T1000 (cell line): ENCODE measurements around the gene PDHA1.

Experiments used
- DNase-seq: peaks from one replicate; lab custom pipeline; 2025; ENCODE audit warnings: mixed read lengths; lab: John Stamatoyannopoulos, UW

Gene PDHA1

DNA sequence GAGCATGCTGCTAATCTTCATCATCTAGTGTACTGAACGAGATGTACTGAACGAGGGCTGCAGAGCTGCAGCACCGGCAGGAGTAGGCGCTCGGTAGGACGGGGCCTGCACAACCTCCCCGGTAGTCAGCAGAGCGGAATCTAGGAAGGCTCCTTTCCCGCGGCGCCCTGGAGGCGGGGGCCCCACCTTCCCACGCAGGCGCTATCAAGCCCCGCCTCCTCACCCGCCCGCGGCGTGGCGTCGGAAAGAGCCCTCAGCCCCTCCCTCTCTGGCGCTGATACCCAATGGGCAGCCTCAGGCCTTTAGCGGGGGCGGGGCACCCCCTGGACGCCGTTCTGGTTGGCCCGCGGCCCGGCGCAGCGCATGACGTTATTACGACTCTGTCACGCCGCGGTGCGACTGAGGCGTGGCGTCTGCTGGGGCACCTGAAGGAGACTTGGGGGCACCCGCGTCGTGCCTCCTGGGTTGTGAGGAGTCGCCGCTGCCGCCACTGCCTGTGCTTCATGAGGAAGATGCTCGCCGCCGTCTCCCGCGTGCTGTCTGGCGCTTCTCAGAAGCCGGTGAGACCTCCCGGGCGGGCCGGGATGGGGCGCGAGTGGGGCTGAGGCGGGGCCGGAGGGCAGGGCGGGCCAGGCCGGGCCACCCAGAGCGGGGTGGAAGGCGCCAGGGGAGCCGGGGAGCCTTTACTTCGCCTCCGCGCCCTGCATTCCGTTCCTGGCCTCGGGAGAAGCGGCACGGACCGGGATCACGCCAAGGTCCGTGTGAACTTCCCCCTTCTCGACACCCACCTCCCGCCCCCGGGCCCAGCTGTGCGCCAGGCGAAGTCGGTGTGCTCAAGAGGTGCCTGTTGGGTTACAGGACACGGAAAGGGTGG is at the start of gene PDHA1:
PDHA1 (plus strand) TSS at position 393 of the 874 bp plus-strand sequence; CDS start at position 504, 111 bp downstream.
- DNase-seq: peak; percentile 83

DNA sequence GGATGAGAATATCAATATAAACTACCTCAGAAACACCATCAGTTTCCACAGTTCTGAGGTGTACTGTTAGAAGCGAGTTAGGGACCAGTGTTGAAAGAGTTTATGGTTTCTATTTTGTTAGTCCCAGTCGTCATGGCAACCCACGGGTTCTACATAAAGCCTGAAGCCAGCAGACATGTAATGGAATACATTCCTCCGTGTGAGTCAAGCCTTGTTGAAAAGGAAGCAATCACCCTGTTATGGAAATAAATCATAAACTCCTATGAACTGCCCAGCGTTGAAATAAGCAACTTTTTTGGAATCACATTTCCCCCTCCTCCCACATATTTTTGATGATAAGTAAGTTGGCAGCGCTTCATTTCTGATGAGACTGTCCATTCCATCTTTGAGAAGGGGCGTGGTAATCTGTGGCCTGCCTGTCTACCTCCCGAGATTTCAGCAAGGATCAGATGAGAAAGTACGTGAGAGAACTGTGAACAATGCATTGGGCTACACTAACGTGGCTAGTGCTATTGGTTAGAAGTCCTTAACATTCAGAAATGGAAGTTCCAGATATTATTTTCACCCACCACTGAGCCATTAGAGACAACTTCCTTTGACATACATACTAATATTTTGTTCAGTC is 40.4 kb upstream of the PDHA1 start:
- DNase-seq: no peak

DNA sequence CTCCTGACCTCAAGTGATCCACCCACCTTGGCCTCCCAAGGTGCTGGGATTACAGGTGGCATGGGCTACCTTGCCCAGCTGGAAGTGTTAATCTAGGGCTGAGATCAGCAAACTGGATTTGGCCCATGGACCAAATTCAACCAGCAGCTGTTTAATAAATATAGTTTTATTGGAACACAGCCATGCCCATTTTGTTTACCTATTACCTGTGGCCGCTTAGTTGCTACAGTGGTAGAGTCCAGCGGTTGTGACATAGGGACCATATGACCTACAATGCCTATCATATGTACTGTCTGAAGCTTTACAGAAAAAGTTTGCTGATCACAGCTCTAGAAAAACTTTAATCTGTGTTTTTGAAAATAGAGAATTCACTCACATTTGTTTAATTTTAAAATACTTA is 17.2 kb upstream of the PDHA1 start:
- no peak for DNase-seq

DNA sequence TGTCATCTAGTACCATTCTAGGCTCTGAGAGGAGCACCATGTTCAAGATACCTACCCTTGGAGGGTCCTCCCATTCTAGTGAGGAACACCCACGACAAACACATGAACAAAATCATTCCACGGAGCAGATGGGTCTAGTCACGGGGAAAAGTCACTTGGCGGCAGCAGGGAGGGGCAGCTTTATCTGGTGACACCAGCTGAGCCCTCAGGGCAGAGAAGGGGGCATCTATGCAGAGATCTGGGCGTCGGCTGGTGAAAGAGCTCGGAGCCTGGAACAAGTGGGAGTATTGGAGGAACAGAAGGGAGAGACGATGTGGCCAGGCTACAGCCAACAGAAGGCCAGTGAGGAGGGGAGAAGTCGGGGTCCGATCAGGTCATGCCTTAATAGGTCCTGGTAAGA is 11.9 kb upstream of the PDHA1 start:
- no peak for DNase-seq

DNA sequence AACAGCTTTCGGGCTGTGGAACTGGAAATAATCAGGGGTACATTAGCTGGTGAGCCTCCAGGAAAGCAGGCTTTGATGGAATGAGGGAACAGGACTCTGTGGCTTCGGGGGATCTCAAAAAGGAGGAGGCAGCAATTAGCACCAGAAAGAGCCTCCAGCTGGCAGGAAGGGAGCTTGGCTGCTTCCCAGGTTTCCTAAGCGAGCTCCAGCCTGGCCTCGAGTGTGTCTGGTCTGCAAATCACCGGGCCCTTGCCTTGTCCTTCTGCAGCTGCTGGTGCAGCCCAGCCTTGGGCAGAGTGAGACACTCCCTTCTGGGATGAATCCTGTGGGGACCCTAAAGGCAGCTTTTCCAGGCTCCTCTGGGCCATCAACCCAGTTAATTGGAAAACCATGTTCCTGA is 10.7 kb upstream of the PDHA1 start:
- DNase-seq: no peak

DNA sequence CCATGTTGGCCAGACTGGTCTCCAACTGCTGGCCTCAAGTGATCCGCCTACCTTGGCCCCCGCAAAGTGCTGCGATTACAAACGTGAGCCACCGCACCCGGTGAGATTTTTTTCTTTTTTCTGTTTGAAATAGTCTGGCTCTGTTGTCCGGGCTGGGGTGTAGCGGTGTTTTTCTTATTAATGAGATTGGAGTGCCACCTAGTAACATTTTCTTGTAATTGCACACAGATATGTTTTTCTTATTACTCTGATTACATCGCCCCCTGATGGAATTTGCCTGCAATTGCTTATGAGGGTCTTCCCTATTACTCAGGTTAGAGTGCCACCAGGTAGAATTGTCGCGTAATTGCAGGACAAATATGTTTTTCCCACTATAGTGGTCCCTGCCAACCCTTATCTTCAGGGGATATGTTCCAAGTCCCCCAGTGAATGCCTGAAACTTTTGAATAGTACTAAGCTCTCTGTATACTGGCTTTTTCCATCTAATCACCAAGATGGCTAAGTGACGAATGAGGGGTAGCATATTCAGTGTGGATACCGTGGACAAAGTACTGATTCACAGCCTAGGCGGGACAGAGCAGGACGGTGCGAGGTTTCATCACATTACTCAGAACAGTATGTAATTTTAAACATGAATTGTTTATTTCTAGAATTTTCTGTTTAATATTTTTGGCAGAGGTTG is 8.6 kb upstream of the PDHA1 start:
- no peak for DNase-seq

DNA sequence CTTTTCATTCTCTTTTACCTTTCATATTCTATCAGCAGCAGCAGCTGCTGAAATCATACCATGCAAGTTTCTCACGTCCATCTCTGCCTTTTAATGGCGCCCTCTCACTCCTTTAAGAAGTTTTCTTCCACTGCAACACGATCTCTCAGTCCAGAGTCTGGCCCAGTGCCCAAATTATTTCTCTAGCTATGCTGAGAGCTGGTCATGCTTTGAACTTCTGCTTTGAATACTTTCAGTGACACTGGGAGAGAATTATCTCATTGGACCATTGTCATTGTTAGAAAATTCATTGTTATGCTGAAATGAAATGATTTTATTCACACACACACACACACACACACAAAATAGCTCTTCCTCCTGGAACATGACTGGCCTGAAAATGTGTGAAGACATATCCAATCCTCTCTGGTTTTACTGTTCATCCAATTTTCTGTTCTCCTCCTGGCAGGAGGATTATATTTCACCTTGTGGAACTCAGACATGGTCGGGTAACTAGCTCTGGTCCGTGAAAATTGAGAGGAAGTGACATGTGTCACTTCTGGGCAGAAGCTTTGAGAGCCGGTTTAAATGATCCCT is 1.3 kb upstream of the PDHA1 start:
- no peak for DNase-seq

DNA sequence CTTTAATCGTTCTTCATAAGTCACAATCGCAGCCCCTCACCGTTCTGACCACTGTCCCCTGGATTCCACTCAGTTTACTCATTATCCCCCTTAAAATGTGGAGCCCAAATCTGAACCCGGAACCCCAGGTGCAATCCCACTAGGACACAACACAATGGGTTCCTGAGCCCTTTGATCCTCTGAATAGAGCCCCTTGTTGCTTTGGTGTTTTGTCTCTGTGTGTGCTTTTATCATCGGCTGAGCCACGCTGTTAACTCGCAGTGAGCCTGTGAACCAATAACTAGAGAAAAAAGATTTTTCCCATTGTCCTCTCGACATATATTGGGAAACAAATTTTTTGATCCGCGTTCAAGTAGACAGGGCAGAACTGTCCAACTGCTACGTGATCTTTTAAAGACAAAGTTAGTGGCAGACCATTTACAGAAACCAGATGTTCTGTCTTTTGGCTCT is 617 bp upstream of the PDHA1 start:
- DNase-seq: no peak

DNA sequence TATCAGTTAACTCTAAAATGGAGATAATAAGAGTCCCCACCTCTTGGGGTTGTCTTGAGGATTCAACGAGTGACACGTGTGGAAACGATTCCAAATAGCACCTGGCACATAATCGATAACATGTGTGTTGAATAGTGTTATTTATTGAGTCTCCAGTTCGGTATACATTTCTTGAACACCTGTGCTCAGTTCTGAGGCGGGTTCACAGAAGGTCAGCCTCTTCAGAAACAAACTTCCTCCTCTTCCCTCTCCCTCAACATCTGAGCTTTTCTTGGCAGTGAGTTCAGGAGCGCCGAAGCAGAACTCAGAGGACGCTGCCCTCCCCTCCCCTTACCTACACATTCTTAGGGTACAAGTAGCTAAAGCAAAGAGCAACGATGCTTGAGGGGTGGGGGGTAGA is 934 bp downstream of the PDHA1 start:
- no peak for DNase-seq

DNA sequence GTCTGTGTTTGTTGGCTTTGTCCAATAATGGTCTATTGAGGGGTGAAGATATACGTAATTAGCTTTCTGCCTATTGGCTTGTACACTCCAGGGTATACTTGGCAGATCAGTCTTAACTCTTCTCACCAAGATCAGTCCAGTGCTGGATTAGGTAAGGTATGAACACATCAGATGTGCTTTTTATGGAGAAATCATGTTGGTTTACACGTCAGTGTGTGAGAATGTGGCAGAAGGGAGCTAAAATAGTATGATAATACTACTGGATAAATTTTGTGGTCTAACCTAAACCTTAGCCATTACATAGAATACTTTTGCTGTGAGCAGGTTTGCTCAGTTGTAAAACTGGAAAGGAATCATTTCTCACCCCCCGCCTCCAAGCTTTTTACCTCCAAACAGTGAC is 4.2 kb downstream of the PDHA1 start:
- no peak for DNase-seq

DNA sequence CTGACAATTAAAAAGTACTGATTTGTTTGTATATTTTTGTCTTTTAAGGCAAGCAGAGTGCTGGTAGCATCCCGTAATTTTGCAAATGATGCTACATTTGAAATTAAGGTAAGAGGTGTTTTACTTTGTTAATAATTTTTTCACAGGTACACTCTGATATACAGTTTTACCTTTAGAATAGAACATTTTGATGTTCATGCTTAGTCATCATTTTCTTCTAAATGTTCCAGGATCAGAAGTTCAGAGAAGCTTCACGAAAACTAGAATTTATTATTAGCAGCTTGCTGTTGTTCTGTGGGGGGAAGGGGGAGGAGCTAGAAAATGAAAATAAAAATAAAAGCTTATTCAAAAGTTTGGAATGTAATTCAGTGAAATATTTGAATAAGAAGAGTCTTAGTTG is 5.5 kb downstream of the PDHA1 start:
- no peak for DNase-seq

DNA sequence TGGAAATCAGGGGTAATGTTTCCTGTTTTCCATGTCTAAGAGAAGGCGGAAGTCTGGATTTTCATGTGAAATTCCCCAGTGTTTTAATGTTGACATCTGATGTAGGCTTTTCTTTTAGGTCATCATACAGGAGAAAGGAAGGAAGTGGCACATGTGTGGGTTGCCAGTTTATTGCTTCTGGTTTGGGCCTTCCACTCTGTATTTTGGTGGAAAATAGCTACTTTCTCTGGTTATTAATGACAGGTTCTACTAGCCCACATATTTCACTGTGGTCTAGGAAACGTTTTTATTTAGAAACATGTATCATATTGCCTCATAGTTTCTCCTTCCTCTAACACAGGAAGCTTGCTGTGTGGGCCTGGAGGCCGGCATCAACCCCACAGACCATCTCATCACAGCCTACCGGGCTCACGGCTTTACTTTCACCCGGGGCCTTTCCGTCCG is 7.2 kb downstream of the PDHA1 start:
- no peak for DNase-seq

DNA sequence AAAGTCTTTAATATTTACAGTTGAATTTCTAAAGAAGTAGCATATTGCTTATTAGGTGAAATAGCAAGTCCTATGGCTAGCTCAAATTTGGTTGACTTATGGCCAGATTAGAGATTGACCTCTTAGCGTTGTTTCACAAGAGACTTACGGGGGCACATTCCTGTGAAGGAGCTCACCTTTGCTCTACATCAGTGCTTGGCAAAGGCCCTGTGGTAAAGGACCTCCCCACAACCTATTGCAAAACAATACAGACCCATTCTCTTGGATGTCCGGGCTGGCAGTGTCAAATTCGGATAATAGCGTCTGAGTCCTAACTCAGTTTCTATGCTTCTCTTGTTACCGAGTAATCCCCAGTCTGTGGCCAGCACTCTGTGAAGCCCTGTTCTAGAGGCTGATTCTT is 10.9 kb downstream of the PDHA1 start:
- no peak for DNase-seq

DNA sequence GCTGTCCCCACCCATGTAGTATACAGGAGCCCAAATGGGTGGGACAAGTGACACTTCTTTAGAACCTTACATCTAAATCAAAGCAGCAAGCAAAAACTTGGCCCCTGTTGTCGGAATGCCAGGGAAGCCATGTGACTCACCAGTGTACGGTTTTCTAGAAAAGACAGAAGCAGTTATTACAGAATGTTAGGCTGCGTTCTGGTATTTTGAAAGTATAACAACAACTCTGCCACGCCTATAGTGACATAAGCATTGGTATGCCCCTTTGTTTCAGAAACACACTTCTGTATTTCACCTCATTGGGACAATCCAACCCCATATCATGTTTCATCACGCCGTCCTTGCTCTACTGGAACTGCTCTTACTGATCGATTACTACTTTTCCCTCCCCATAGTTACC is 14.8 kb downstream of the PDHA1 start:
- DNase-seq: no peak

DNA sequence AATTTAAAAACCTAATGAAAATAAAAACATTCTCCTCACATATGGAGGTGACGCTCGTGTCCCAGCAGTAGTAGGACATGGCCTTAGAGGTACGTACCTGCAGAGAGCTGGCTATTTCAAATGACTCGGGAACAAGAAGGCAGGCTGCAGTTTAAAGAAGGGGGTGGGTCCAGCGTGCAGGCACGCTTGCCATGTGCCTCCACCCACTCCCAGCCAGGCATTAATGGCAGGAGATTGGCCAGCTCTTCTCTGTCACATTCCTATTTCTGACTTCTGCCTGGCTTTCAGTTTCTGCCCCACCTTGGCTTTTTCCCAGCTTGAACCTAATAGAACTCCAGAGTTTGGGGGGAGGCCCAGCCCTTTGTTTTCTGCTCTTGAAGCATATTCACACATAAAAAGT is 17.2 kb downstream of the PDHA1 start:
- no peak for DNase-seq

DNA sequence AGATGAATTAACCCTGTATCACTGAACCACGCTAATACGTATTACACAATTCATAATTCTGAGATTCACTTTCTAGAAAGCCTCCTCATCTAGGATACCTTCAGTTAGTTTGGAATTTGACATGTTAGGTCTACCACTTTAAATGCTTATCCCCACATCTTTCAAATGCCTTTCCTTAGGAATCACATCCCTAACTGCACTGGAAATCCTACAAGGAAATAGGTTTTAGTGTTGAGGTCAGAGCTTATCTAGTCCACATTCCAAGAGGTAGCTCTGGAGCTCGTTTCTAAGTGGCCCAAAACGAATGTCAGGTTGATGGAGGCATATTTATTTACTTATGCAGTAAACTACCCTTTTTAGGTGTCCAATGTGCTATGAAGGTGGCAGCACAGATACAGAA is 18.0 kb downstream of the PDHA1 start:
- no peak for DNase-seq

DNA sequence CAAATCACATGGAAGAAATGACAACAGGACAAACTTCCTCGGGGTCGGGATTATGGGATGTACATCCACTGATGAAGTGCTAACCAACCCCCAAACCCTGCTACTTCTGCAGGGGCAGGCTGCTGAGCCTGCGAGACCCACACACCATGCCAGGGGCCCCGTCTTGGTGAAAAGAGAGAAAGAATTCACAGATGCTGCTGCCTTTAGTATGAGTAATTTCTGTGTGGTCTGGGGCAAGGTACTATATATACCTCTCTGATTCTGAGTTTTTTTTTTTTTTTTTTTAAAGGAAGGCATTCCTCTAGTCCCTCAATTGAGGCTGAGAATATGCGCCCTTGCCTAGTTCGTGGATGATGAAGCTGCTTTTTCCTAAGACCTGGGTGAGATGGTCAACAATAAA is 24.8 kb downstream of the PDHA1 start:
- DNase-seq: no peak

DNA sequence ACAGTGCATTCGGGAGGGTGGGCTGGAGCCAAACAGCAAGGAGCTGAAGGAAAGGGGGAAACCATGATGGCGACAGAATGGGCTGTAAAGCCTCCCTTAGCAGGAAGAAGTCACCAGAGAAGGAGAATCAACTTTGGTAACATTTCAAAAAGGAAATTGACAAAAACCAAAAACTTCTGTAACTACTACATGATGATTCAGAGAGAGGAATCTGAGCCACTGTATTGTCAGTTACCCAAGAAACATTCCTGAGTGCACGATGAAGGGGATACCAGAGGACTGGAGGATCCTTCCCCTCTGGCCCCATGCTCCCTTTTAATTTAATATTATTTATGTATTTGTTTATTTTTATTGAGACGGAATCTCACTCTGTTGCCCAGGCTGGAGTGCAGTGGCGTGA is 26.3 kb downstream of the PDHA1 start:
- DNase-seq: no peak

DNA sequence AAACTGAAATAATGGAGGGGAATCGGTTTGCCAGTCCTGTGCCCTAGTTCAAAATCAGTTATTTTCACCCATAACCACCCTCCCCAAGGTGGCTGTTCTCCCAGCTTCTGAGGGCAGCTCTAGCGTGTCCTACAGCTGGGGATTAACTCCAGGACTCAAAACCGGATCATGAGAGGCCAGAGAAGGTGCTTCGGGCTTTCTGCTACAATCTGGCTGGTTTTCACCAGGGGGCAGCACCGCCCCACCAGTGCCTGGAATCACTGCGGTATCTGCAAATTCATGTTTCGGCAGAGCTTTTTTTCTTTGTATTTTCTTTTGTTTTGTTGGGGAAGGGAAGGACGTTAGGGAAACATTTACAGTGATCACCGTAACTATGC is 28.4 kb downstream of the PDHA1 start:
- DNase-seq: peak; percentile 11

DNA sequence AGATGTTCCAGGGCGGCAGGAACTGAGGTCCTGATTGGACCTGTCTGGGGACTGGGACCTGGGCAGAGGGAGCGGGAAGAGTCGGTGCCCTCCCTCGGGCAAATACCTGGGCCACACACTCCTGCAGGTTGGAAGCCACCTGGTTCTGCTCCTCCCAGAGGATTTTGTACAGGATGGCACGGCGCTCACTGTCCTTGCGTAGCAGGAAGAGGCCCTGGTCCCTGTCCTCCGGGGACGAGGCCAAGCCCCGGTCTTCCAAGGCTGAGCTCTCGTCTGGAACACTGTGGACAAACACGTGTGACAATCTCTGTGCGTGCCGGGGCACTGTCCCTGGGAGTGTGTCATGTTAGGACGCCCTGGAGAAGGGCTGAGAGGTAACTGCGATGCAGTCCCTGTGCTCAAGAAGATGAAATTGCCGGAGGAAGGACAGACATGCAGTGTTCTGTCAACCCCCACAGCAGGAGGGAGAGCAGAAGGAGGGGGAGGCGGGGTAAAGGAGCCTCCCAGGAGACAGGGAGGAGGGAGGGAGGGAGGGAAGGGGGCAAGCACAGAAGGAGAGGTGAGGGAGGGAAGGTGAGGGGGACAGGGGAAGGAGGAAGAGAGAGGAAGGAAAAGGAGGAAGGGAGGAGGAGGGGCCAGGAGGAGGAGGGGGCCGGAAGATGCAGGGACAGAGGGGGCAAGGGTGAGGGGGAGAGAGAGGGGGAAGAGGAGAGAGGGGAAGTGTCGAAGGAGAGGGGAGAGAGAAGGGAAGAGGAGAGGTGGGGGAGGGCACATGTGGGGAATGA is 29.0 kb downstream of the PDHA1 start:
- no peak for DNase-seq

DNA sequence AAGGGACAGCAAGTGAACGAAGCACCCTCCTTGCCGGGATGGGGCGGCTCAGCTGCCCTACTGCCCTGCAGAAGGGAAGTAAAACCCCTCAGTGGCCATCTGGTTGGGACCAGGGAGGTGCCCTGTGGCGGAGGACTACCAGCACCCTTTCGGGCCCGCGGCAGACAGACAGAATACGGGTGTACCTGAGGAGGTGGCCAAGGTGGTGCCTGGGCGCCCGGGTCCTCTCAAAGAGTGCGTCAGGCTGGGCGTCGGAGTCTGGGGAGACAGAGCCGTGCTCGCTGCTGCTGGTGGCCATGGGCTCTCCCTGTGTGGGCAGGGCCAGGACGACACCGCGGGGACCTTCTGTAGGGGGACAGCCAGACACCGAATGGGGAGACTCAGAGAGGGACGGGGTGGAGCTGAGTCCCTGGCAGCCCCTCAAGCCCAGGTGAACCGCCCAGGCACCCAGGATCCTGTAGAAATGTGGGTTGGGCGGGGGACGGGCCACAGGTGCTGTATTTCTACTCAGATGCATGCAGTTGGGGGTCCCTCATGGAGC is 29.7 kb downstream of the PDHA1 start:
- DNase-seq: no peak

DNA sequence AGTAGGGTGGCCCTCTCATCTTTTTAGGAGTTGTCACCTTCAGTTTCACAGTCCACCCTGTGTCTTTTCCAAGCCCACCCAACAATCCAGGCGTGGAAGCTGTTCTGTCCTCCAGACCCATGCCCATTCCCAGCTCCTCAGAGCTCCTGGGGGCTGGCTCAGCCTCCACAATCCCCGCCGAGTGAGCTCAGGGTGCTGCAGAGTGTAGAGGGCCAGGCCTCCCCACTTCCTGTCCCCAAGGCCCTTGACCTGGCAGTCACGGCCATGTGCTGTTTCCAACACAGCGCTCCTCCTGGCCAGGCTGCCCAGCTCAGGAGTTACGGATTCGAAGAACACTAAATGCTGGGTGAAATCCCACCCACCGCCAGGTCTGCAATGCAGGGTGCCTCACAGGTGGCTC is 31.8 kb downstream of the PDHA1 start:
- DNase-seq: no peak
